ENCODE data around the gene CDH13.

Gene CDH13

DNA sequence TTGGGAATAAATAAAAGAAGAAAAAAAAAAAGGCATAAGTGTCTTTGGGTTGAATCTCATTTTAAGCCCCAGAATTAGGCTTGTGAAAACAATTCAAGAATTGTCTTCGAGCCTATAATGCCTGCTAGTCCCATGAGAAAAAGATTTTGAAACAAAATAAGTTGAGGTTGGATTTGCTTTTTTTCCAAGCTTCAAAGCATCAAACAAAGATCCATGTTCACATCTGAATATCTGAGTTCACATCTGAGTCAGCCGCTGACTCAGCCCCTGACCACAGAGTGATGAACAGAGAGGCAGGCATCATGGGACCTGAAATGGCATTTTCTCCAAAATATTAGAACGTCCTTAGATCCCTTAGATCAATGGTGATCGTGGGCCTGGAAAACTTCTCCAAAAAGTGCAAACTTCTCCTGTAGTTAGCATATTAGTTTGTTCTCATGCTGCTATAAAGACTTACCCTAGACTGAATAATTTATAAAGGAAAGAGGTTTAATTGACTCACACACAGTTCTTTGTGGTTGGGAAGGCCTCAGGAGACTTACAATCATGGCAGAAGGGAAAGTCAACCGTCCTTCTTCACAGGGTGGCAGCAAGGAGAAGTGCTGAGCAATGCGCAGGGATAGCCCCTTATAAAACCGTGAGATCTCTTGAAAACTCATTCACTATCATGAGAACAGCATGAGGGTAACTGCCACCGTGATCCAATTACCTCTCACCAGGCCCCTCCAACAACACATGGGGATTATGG, 886.4 kb downstream of the CDH13 start:
- H3K4me2 ChIP-seq (ENCODE audit: low read length), result peak overlapping the region; percentile 25
- no peaks in the 10 kb centered on the region for H3K36me3 ChIP-seq (ENCODE audit: insufficient read depth, low read length)
- no peak overlapping the region for H3K4me3 ChIP-seq (ENCODE audit: low read length)
- peak overlapping the region; percentile 25 for H3K9ac ChIP-seq (ENCODE audit: low read depth, low read length)
- H3K9me3 ChIP-seq (replicated peaks; ENCODE audit: low read length), result no peaks in the 10 kb centered on the region
- H3K4me1 ChIP-seq (ENCODE audit: control insufficient read depth, insufficient read depth, low read length), result peaks cover 10% of the 10 kb centered on the region
- no peaks in the 10 kb centered on the region for H3K27me3 ChIP-seq (ENCODE audit: control insufficient read depth, insufficient read depth, low read length)

- Histone ChIP-seq H3K36me3 (ENCODE audit: insufficient read depth, low read length) (no peaks in the 10 kb centered on the region), H3K4me1 (ENCODE audit: control insufficient read depth, insufficient read depth, low read length) (peaks cover 10% of the 10 kb centered on the region), H3K4me3 (ENCODE audit: low read length) (no peak overlapping the region), H3K27me3 (ENCODE audit: control insufficient read depth, insufficient read depth, low read length) (no peaks in the 10 kb centered on the region), H3K4me2 (ENCODE audit: low read length) (no peak overlapping the region), H3K9me3 (replicated peaks; ENCODE audit: low read length) (no peaks in the 10 kb centered on the region), H3K9ac (ENCODE audit: low read depth, low read length) (no peak overlapping the region)
Measured at GRCh38 chr16:83515395-83515794, 888.6 kb downstream of the CDH13 start.

DNA sequence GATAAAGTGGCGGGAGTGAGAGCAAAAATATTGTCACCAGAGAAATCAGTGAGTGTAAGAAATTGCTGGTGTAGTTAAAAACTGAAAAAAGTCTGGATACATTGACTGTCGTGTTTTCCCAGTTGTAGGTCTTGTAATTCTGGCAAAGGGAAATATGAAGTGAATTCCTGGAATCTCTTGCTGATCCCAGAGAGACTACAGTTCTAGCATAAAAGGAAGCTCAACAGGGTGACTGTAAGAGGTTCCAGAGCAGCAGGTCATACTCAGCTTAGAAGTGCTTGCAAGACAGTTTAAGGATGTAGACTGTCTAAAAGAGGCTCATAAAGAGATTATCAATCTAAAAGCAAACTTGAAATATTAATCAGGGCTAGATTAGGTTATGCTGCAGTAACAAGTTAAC, 890.2 kb downstream of the CDH13 start:
- no peak overlapping the region for H3K9ac ChIP-seq (ENCODE audit: low read depth, low read length)
- H3K4me1 ChIP-seq (ENCODE audit: control insufficient read depth, insufficient read depth, low read length), result peaks cover 10% of the 10 kb centered on the region
- no peak overlapping the region for H3K4me3 ChIP-seq (ENCODE audit: low read length)

GRCh38 chr16:83517398-83517797, 890.6 kb downstream of the CDH13 start:
- Histone ChIP-seq H3K4me2 (ENCODE audit: low read length) (no peak overlapping the region), H3K36me3 (ENCODE audit: insufficient read depth, low read length) (no peaks in the 10 kb centered on the region), H3K27me3 (ENCODE audit: control insufficient read depth, insufficient read depth, low read length) (no peaks in the 10 kb centered on the region), H3K9me3 (replicated peaks; ENCODE audit: low read length) (no peaks in the 10 kb centered on the region), H3K4me3 (ENCODE audit: low read length) (no peak overlapping the region), H3K9ac (ENCODE audit: low read depth, low read length) (no peak overlapping the region), H3K4me1 (ENCODE audit: control insufficient read depth, insufficient read depth, low read length) (peaks cover 10% of the 10 kb centered on the region)

More for the DNA sequence above, 890.2 kb downstream of the CDH13 start:
- H3K27me3 ChIP-seq (ENCODE audit: control insufficient read depth, insufficient read depth, low read length), result no peaks in the 10 kb centered on the region
- H3K36me3 ChIP-seq (ENCODE audit: insufficient read depth, low read length), result no peaks in the 10 kb centered on the region
- H3K4me2 ChIP-seq (ENCODE audit: low read length), result no peak overlapping the region
- H3K9me3 ChIP-seq (replicated peaks; ENCODE audit: low read length), result no peaks in the 10 kb centered on the region

DNA sequence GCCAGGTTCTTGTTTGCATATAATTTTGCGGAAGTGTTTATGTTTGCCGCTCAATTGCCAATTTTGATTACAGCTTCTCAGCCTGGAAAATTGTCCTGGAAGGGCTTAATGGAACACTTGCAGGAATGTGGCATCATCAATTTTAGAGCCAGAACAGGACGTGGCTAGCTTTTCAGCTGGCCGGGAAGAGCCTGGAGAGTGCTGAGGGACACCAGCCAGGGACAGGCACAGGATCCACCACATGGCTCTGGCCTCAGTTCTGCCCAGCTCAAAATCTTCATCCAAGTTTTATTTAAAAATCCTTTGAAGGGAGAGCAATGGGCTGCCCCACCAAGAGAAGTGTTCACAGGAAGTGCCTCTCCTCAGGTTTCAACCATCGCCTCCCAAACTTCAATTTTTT, 893.8 kb downstream of the CDH13 start:
- Histone ChIP-seq H3K36me3 (ENCODE audit: insufficient read depth, low read length) (no peaks in the 10 kb centered on the region), H3K27me3 (ENCODE audit: control insufficient read depth, insufficient read depth, low read length) (no peaks in the 10 kb centered on the region), H3K4me3 (ENCODE audit: low read length) (no peak overlapping the region), H3K4me1 (ENCODE audit: control insufficient read depth, insufficient read depth, low read length) (peaks cover under 1% of the 10 kb centered on the region), H3K9me3 (replicated peaks; ENCODE audit: low read length) (no peaks in the 10 kb centered on the region), H3K9ac (ENCODE audit: low read depth, low read length) (no peak overlapping the region), H3K4me2 (ENCODE audit: low read length) (no peak overlapping the region)

GRCh38 chr16:83530293-83530692, 903.5 kb downstream of the CDH13 start:
- Histone ChIP-seq H3K9me3 (replicated peaks; ENCODE audit: low read length) (no peaks in the 10 kb centered on the region), H3K4me2 (ENCODE audit: low read length) (peak overlapping the region; percentile 51), H3K9ac (ENCODE audit: low read depth, low read length) (peak overlapping the region; percentile 36), H3K27me3 (ENCODE audit: control insufficient read depth, insufficient read depth, low read length) (no peaks in the 10 kb centered on the region), H3K36me3 (ENCODE audit: insufficient read depth, low read length) (no peaks in the 10 kb centered on the region), H3K4me3 (ENCODE audit: low read length) (no peak overlapping the region), H3K4me1 (ENCODE audit: control insufficient read depth, insufficient read depth, low read length) (peaks cover 43% of the 10 kb centered on the region)

DNA sequence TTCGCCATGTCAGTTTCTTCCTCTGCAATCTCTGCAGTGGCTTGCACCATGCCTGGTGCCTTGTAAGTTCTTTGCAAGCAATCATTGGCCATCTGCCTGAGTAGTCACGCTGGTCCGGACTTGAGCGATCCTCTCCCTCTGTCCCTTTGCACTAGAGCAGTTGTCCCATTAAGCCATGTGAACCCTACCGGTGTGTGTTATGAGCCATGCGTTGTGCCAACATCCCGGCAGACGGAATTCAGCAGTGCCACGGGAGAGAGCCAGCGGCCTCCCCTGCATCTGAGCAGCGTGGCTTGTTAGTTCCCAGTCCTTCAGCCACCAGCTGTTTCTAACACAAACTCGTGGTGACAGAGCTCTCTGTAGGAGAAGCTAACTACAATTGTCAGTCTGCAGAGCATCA, 905.9 kb downstream of the CDH13 start:
- Histone ChIP-seq H3K36me3 (ENCODE audit: insufficient read depth, low read length) (no peaks in the 10 kb centered on the region), H3K4me1 (ENCODE audit: control insufficient read depth, insufficient read depth, low read length) (peaks cover 37% of the 10 kb centered on the region), H3K4me3 (ENCODE audit: low read length) (no peak overlapping the region), H3K27me3 (ENCODE audit: control insufficient read depth, insufficient read depth, low read length) (no peaks in the 10 kb centered on the region), H3K4me2 (ENCODE audit: low read length) (peak overlapping the region; percentile 71), H3K9ac (ENCODE audit: low read depth, low read length) (peak overlapping the region; percentile 48), H3K9me3 (replicated peaks; ENCODE audit: low read length) (no peaks in the 10 kb centered on the region)

DNA sequence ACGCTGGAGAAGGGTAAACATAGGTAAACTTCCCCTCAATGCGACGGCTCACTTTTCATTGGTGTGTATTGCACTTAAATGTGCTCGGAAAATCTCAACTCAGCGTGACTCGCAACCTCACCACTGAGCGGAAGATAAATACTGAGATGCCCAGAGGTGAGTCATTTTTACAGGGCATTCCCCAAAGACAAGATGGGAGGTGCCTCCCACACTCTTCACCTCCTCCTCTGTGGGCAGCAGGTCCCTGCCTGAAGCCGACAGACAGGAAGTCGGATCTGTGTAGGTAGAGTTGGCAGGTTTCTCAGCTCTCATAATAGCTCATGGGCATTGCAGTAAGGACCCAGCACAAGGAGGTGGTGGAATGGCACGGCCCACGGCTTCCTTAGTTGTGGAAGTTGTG, 906.4 kb downstream of the CDH13 start:
- no peak overlapping the region for H3K4me3 ChIP-seq (ENCODE audit: low read length)
- peak overlapping the region; percentile 71 for H3K4me2 ChIP-seq (ENCODE audit: low read length)
- no peaks in the 10 kb centered on the region for H3K36me3 ChIP-seq (ENCODE audit: insufficient read depth, low read length)
- H3K27me3 ChIP-seq (ENCODE audit: control insufficient read depth, insufficient read depth, low read length), result no peaks in the 10 kb centered on the region
- no peaks in the 10 kb centered on the region for H3K9me3 ChIP-seq (replicated peaks; ENCODE audit: low read length)
- H3K9ac ChIP-seq (ENCODE audit: low read depth, low read length), result peak overlapping the region; percentile 48
- peaks cover 37% of the 10 kb centered on the region for H3K4me1 ChIP-seq (ENCODE audit: control insufficient read depth, insufficient read depth, low read length)

DNA sequence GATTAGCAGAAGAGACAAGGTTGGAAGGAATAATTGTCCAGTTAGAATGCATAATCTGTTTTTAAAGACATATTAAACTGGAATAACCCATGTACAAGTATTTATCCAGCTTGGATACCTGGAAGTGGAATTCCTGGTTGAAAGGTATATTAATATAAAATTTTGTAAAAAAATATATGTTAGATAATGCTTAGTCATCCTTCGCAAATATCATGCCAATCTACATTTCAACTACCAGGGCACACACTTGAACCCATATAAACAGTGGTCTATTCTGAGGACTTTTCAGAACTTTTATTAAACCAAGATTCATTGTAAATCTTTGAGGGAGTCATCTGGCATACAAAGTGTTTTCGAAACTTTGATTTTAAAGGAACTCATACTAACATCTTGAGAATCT, 911.9 kb downstream of the CDH13 start:
- H3K4me1 ChIP-seq (ENCODE audit: control insufficient read depth, insufficient read depth, low read length), result no peaks in the 10 kb centered on the region
- no peak overlapping the region for H3K9ac ChIP-seq (ENCODE audit: low read depth, low read length)
- H3K36me3 ChIP-seq (ENCODE audit: insufficient read depth, low read length), result no peaks in the 10 kb centered on the region
- H3K4me3 ChIP-seq (ENCODE audit: low read length), result no peak overlapping the region
- H3K9me3 ChIP-seq (replicated peaks; ENCODE audit: low read length), result no peaks in the 10 kb centered on the region
- no peak overlapping the region for H3K4me2 ChIP-seq (ENCODE audit: low read length)
- no peaks in the 10 kb centered on the region for H3K27me3 ChIP-seq (ENCODE audit: control insufficient read depth, insufficient read depth, low read length)

DNA sequence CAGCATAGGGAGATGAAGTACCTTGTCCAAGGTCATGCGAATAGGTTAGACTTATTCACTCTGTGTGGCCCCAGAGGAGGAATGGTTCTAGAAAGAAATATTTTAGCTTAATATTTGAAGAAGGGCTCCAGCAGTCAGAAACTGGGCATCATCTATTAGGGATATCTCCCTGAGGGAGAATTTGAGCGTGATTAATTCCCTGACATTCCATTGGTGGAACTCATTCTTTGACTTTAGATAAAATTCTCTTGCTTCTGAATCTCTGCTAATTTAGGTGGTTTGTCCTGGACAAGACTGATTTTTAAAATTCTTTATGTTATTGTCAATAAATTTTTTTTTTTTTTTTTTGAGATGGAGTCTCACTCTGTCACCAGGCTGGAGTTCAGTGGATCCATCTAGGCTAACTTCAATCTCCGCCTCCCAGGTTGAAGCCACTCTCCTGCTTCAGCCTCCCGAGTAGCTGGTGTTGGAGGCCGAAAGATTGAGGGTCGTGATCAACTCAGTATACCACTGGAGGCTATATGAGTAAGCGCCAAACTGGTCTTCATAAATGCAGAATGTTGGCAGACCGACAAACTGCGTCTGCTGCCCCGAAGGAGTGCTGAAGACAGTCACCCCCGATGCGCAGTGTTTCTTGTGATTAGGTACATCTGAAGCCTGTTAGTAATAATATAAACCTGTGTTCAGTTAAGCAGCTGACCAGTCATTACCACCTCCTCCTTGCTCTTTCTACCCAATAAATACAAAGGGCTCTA, 913.1 kb downstream of the CDH13 start:
- Histone ChIP-seq H3K9me3 (replicated peaks; ENCODE audit: low read length) (no peaks in the 10 kb centered on the region), H3K36me3 (ENCODE audit: insufficient read depth, low read length) (no peaks in the 10 kb centered on the region), H3K27me3 (ENCODE audit: control insufficient read depth, insufficient read depth, low read length) (no peaks in the 10 kb centered on the region), H3K4me1 (ENCODE audit: control insufficient read depth, insufficient read depth, low read length) (no peaks in the 10 kb centered on the region), H3K4me2 (ENCODE audit: low read length) (no peak overlapping the region), H3K9ac (ENCODE audit: low read depth, low read length) (no peak overlapping the region), H3K4me3 (ENCODE audit: low read length) (no peak overlapping the region)

DNA sequence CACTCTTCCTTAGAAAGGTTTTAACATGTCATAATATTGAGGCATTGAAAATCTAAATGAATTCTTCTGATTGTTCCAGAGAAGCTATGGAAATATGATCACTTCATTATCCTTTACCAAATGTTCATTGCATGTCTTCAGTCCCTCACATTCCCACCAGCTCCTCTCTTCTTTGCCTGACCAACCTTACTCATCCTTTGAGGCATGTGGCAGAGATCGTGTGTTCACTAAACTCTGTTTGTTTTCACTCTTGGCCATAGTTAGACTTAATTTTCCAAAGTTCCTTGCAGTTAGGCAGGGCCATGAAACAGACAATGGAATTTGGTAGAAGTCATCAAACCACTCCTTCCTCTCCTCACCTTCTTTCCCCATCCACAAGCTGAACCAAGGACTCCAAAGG, 914.5 kb downstream of the CDH13 start:
- H3K36me3 ChIP-seq (ENCODE audit: insufficient read depth, low read length), result no peaks in the 10 kb centered on the region
- no peak overlapping the region for H3K4me3 ChIP-seq (ENCODE audit: low read length)
- no peaks in the 10 kb centered on the region for H3K4me1 ChIP-seq (ENCODE audit: control insufficient read depth, insufficient read depth, low read length)
- no peaks in the 10 kb centered on the region for H3K9me3 ChIP-seq (replicated peaks; ENCODE audit: low read length)
- H3K27me3 ChIP-seq (ENCODE audit: control insufficient read depth, insufficient read depth, low read length), result no peaks in the 10 kb centered on the region
- no peak overlapping the region for H3K9ac ChIP-seq (ENCODE audit: low read depth, low read length)
- H3K4me2 ChIP-seq (ENCODE audit: low read length), result no peak overlapping the region

- Histone ChIP-seq H3K4me1 (ENCODE audit: control insufficient read depth, insufficient read depth, low read length) (no peaks in the 10 kb centered on the region), H3K9me3 (replicated peaks; ENCODE audit: low read length) (no peaks in the 10 kb centered on the region), H3K9ac (ENCODE audit: low read depth, low read length) (no peak overlapping the region), H3K36me3 (ENCODE audit: insufficient read depth, low read length) (no peaks in the 10 kb centered on the region), H3K4me3 (ENCODE audit: low read length) (no peak overlapping the region), H3K4me2 (ENCODE audit: low read length) (no peak overlapping the region), H3K27me3 (ENCODE audit: control insufficient read depth, insufficient read depth, low read length) (no peaks in the 10 kb centered on the region)
Measured at GRCh38 chr16:83542491-83542890, 915.7 kb downstream of the CDH13 start.

All from skeletal muscle satellite cell (primary cell).